RPMI8226 (cell line): ENCODE measurements around the gene RANBP10.
"Not testable (repeated sequence)": the region's sequence is repeated elsewhere in the genome, so short reads cannot be mapped to it uniquely, and the experiment has no call there.

Experiments
- DNase-seq: peaks from one replicate; pipeline ENCODE4 v3.0.0-alpha.2; 2015

RANBP10 gene

DNA sequence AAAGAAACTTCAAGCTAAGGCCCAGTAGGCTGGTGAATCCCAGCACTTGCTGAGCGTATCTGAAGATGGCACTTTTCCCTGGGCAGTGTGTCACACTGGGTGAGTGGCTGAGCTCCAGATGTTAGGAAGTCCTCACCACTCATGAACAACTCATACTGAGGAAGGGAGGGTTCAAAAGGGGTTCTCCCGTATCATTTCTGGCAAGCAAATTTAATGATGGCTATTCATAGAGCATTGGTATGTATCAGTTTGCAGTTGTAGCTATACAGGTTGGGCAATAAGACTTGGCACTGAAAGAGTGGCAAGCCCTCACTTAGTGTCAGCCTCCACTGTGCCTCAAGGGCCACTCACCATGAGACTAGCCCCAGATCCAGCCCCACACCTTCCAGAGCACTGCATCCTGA lies 98.0 kb downstream of the RANBP10 start:
- DNase-seq, result no peak

GRCh38 chr16:67707790-67708189 lies 98.6 kb downstream of the RANBP10 start:
- DNase-seq, result no peak

GRCh38 chr16:67707210-67707609 lies 99.2 kb downstream of the RANBP10 start:
- DNase-seq, result no peak

- no peak for DNase-seq
These were observed 102.2 kb downstream of the RANBP10 start for GRCh38 chr16:67704110-67704509.

DNA sequence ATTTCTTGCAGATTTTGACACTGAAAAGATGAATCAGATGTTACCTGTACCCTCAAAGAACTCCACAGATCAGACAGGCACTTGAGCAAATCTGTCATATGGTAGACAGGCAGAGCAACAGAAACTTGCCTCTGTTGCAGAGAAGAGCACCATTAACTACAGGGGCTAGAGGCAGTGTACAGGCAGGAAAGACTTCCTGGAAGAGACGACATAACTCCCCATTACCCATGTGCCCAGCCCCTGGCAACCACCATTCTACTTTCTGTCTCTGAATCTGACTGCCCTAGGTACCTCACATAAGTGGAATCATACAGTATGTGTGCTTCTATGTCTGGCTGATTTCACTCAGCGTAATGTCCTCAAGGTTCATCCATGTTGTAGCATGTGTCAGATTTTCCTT lies 102.7 kb downstream of the RANBP10 start:
- no peak for DNase-seq

DNA sequence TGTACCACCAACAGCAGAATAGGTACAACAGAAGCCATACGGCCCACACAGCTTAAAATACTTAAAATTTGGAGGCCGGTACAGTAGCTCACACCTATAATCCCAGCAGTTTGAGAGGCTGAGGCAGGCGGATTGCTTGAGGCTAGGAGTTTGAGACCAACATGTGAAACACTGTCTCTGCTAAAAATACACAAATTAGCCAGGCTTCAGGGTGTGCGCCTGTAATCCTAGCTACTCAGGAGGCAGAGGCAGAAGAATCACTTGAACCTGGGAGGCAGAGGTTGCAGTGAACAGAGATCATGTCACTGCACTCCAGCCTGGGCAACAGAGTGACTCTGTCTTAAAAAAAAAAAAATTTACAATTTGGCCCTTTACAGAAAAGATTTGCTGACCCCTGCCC lies 104.2 kb downstream of the RANBP10 start:
- no peak for DNase-seq

DNA sequence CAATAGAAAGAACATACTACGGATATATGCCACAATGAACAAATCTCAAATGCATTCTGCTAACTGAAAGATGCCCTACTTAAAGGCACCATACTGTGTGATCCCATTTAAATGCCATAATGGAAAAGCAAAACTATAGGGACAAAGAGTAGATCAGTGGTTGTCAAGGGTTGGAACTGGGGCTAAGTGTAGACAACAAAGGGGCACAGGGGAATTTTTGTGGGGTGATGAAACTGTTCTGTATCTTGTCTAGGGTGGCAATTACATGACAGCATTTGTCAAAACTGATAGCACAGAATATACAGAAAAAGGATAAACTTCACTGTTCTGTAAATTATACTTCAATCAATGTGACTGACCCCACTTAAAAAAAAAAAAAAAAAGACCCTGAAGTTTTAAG lies 104.9 kb downstream of the RANBP10 start:
- DNase-seq, result no peak

GRCh38 chr16:67699265-67699664 lies 107.1 kb downstream of the RANBP10 start:
- DNase-seq, result no peak

- DNase-seq, result no peak
These were observed 108.8 kb downstream of the RANBP10 start for GRCh38 chr16:67697422-67698185.

DNA sequence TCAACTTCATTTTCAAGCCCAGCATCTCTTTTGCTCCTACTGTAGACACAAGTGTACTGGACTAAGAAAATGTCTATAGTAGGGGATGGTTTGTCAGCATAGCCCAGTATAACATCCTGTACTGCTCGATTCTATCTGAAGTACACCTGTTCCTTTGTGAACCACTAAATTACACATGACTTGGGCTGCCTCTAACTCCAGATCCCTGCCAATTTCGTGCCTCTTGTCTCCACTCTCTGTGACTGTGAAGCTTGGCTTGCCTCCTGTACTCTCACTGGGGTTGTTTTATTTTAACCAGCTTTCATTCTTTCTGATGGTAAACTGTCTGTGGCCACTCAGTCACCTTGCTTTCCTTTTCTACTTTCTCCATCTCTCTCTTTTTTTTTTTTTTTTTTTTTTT lies 111.7 kb downstream of the RANBP10 start:
- no peak for DNase-seq

DNA sequence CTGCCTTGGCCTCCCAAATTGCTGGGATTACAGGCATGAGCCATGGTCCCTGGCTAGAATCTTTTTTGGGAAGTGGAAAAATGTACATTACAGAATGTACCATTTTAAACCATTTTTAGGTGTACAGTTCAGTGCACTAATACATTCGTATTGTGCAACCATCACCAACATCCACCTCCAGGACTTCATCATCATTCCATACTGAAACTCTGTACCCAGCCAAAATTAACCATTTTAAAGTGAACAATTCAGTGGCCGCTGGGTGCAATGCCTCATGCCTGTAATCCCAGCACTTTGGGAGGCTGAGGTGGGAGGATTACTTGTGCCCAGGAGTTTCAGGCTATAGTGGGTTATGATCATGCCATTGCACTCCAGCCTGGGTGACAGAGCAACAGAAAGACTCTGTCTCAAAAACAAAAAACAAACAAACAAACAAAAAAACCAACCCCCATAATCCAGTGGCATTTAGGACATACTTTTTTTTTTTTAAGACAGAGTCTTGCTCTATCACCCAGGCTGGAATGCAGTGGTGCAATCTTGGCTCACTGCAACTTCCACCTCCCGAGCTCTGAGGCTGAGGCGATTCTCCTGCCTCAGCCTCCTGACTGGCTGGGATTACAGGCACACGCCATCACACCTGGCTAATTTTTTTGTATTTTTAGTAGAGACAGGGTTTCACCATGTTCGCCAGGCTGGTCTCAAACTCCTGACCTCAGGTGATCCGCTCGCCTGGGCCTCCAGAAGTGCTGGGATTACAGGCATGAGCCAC lies 112.7 kb downstream of the RANBP10 start:
- not testable (repeated sequence) for DNase-seq

DNA sequence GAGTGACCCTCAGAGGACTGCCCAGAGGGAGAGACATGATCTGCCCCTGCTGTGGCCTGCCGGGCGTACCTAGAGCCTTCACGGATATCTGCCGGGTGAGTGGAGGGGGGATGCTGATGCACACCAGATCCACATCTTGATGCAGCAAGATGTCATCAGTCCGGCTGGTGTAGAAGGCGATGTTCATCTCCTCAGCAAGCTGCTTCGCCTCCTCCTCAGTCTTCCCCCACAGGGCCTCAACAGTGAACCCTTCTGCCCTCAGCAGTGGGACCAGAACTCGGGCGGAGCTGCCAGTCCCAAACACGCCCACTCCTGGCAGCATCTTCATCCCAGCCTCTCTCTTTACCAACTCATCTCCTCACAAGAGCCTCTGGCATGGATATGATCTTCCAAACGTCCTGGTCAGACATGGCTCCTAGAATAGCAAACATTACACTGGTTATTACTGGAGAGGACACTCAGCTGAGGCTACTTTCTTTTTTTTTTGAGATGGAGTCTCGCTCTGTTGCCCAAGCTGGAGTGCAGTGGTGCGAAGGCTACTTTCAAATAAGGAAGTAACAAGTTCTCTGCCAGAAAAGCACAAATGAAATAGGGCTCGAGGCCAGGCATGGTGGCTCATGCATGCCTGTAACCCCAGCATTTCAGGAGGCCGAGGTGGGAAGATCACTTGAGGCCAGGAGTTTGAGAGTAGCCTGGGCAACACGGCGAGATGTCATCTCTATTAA lies 120.8 kb downstream of the RANBP10 start:
- DNase-seq, result no peak

- no peak for DNase-seq
These were observed 122.6 kb downstream of the RANBP10 start for GRCh38 chr16:67683767-67684166.

GRCh38 chr16:67679935-67680897 lies 126.1 kb downstream of the RANBP10 start:
- no peak for DNase-seq

DNA sequence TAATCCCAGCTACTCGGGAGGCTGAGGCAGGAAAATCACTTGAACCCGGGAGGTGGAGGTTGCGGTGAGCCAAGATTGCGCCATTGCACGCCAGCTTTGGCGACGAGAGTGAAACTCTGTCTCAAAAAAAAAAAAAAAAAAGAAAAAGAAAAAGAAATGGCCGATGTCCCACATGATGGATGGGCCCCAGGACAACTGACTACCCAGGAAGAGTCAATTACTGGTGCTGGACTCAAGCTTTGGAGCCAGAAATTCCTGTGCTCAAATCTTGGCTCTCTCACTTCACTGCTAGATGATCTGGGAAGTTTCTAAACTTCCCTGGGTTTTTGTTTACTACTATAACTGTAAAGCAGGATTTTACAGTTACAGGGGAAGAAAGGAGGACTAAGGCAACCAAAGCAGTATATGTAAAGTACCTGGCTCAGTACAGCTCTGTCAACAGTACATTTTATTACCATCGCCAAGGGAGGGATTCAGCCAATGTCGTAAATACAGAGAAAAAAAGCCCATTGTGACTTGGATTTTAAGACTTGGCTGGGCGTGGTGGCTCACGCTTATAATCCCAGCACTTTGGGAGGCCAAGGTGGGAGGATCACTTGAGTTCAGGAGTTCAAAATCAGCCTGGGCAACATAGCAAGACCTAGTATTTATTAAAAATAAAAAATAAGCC lies 127.9 kb downstream of the RANBP10 start:
- DNase-seq, result no peak

DNA sequence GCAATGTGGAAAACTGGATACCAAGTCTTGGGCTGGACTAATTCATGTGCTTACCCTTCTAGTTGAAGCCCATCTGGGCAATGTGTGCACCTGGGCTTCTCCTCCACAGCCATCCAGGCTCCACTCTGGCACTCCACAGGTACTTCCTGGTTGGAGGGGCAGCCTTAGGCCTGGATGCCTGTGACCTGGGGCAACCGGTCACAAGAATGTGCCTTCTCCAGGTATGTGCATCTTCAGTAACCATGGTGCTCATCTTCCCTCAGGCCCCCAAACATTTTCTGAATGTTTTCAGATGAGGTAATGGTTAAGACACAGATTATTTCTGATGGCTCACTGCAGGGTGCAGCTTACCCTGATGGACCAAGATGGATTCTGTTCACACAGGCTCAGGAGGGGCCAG lies 128.6 kb downstream of the RANBP10 start:
- no peak for DNase-seq

DNA sequence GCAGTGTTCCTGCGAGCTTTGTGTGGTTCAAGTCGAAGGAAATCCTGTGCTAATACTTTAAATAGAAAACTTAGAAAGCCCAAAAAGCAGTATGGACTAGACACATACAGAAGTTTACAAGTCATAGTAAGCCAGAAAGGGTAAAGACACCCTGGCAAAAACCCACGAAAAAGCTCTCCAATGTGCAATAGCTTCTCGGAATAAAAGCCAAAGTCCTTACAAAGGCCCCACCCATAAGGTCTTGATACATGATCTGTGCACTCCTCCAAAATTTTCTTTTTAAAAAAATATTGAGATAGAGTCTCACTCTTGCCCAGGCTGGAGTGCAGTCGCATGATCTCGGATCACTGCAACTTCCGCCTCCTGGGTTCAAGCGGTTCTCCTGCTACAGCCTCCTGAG lies 129.4 kb downstream of the RANBP10 start:
- DNase-seq, result no peak

DNA sequence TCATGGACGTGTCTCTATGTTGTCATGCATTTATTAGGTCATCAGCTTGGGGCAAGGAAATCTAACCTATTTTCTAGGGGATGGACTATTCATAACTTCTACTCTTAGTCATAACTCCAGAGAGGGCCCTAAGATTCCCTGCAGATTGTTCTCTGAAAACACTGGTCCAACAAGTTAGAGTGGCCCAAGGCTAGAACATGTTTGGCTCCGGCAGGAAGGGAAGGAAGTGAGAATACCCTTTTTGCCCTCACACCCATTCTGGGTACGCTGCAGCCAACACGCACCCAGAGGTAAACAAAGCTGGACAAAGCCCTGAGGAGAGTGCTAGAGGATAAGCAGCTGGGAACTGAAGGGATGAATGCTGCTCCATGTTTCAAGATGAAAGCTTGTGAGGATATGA lies 129.8 kb downstream of the RANBP10 start:
- DNase-seq, result no peak

DNA sequence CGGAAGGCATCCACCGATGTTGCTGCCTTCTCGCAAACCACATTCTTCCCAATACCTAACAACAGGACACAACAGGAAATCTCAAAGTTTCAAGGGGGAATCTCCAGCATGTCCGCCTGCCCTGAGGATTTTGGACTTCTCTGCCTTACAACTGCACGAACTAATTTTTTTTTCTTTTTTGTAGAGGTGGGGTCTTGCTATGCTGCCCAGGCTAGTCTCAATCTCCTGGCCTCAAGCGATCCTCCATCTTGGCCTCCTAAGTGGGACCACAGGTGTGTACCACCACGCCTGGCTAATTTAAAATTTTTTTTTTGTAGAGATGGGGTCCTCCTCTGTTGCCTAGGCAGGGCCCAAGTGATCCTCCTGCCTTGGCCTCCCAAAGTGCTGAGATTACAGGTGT lies 130.4 kb downstream of the RANBP10 start:
- DNase-seq, result no peak

DNA sequence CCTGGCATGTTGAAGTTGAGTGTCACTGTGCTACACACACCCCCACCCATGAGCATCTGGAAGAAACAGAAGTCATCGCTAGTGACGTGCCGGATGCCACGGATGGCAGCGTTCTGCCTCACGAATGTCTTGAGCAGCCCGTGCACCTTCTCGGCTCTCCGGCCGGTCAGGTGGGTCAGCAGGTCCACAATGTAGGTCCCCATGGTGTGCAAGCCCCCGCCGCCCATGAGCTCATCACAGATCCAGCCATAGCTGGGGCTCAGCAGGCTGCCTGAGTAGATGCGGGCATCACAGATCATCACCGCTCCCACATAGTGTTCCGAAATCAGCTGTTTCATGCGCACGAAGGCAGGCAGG lies 130.8 kb downstream of the RANBP10 start:
- DNase-seq, result no peak

- no peak for DNase-seq
These were observed 131.3 kb downstream of the RANBP10 start for GRCh38 chr16:67674851-67675578.
